Heart left ventricle (tissue), 16 donors: Measurements from ENCODE around the gene DLGAP4. TPM values are rescaled to one million over a fixed set of nuclear protein-coding genes. Genes with fewer than 3 reads are reported as not detected.

Source experiments
- ATAC-seq, 4 donors: fragments of 200-7000 bp; cut with Tn5 transposase; one replicate each; pipeline ENCODE4 v1.9.1; 2020 to 2022; ENCODE audit warnings: moderate library complexity in 4 of 4, mild to moderate bottlenecking in 3 of 4, moderate number of reproducible peaks in 1 of 4
- DNase-seq, 5 donors: peaks; one replicate each; pipeline ENCODE4 v3.0.0-alpha.2; 2020
- H3K27ac ChIP-seq, 12 donors: fragments of 200-600 bp; sonication (generic) in 4 of 12; one replicate each; pipeline versions ENCODE4 v1.5.0 to v1.8.0; 2016 to 2022; ENCODE audit warnings: mild to moderate bottlenecking in 2 of 12
- H3K27me3 ChIP-seq, 9 donors: fragments of 200-600 bp; sonication (generic) in 2 of 9; one replicate each; pipeline versions ENCODE4 v1.5.1 to v1.8.0; 2016 to 2022; ENCODE audit warnings: mild to moderate bottlenecking in 3 of 9
- H3K36me3 ChIP-seq, 9 donors: fragments of 200-600 bp; sonication (generic) in 2 of 9; one replicate each; pipeline versions ENCODE4 v1.5.0 to v1.8.0; 2018 to 2022; ENCODE audit warnings: mild to moderate bottlenecking in 2 of 9
- H3K4me1 ChIP-seq, 12 donors: fragments of 200-600 bp; sonication (generic) in 4 of 12; one replicate each; pipeline versions ENCODE4 v1.5.0 to v1.8.0; 2016 to 2022; ENCODE audit warnings: mild to moderate bottlenecking in 3 of 12
- H3K4me3 ChIP-seq, 12 donors: fragments of 200-600 bp; sonication (generic) in 4 of 12; one replicate each; pipeline versions ENCODE4 v1.5.0 to v1.8.0; 2017 to 2022; ENCODE audit warnings: mild to moderate bottlenecking in 9 of 12, moderate library complexity in 4 of 12
- H3K9me3 ChIP-seq, 12 donors: fragments of 200-600 bp; sonication (generic) in 4 of 12; one replicate each; pipeline versions ENCODE4 v1.5.0 to v1.8.0; 2016 to 2022; ENCODE audit warnings: mild to moderate bottlenecking in 1 of 12
- POLR2A ChIP-seq, 2 donors: fragments of 450-650 bp; IDR thresholded peaks; one replicate each; pipeline ENCODE4 v1.6.1; 2017; ENCODE audit warnings: antibody characterized with exemption in 2 of 2, mild to moderate bottlenecking in 2 of 2, moderate library complexity in 2 of 2
- WGBS, 4 donors: extraction: QIAGEN DNeasy Blood & Tissue Kit in 2 of 4; methylation state at CpG; one replicate each; pipeline versions ENCODE4 v1.1.5 to v1.1.7; 2013 to 2018; 5-methylcytosine and 5-hydroxymethylcytosine counted together
- intact Hi-C, 10 donors: fragments of 100-400 bp; cut with DNase I; formaldehyde crosslinking; loops; one replicate each; pipeline versions ENCODE4 v1.11.1 to v1.14.2; 2022
- polyA plus RNA-seq, 2 donors: library from polyadenylated mRNA; stranded (reverse); fragments of 200-250 nt; gene quantifications; one replicate each; pipeline ENCODE4 v1.2.3, GENCODE V29; 2013
- total RNA-seq, 9 donors: library from RNA; depleted of rRNA in 2 of 9; stranded (reverse); fragments of >200 nt in 2 of 9; fragmentation: NEBNext Ultra II Directional in 3 of 9; extraction: Animal tissue kit (Norgen Biotek cat#: 25700) in 3 of 9; gene quantifications; one replicate each; pipeline versions ENCODE4 v1.1.0 to v1.2.4, GENCODE V29; 2016 to 2023
- TF ChIP-seq, protein P1 (sequence below), 12 donors: fragments of 200-600 bp; sonication (generic) in 4 of 12; IDR thresholded peaks; one replicate each; pipeline versions ENCODE4 v1.5.0 to v1.8.0; 2018 to 2022; ENCODE audit warnings: antibody characterized with exemption in 12 of 12, mild to moderate bottlenecking in 5 of 12
- donor health status: ischemic (EF 13 %, LVEDD 7.1; RV severe dilation, severe dysfunction).
- donor health status: healthy with polysubstance abuse.
- donor health status: DM: no; HTN: yes; CAD: no.
- donor health status: DM: no; HTN: no; CAD: no.
- donor health status: ischemic (EF 25% LVEDD 6.9; RV normal size, moderate dysfunction).
- donor health status: ischemic (EF 25% LVEDD 5.7; RV mildly dilated, moderate dysfunction).
- donor health status: healthy.
- donor health status: DM: yes; HTN: yes; CAD: no.
- donor health status: ischemic (EF 35%, LVEDD 5.7; RV mildly dilated, moderate dysfunction).
- donor health status: nonischemic (EF 11% LVEDD 7.7; RV severe dilation, severe dysfunction).
- donor health status: DM: yes; HTN: yes; CAD: no.
- donor health status: PGD.
- donor health status: ischemic (EF 29% LVEDD 5.4; RV normal size, mild dysfunction).
- donor health status: nonischemic (EF 23%, LVEDD 6.1; RV moderate dilation, normal function).

DLGAP4 gene
- total and polyA plus RNA-seq, 11 donors = 25.6 to 76.7 (median 55.1) TPM

DNA sequence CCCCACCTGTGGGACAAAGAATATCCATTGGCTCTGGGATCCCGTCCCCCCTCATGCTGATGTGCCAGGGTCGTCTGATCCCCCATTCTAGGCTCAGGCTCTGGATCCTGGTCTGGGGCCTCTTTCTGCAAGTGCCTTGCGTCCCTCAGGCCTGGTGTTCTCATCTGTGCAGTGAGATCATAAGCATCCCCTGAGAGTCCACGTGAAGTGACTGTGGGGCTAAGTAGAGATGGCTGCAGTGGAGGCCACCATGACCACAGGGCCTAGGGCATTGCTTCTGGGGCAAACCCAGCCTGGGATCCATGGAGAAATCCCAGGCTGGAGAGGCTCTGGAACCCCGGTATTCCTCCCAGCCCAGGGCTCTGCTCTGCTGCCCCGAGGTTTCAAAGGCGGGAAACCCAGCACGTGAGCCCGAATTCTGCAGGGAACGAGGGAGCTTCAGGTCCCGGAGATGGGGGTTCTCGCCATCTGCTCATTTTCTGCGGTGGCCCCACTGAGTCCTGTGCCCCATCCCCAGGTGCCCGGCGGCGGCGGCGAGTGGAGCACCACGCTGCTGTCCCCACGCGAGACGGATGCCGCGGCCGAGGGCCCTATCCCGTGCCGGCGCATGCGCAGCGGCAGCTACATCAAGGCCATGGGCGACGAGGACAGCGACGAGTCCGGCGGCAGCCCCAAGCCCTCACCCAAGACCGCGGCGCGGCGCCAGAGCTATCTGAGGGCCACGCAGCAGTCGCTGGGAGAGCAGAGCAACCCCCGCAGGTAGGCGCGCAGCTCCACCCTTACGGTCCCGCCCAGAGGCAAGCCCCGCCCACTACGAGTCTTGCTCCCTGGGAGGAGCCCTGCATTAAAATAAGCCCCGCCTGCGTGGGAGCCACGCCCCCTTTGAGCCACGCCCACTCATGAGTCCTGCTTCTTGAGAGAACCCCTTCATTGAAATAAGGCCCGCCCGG, 129.7 kb downstream of the DLGAP4 start:
- DNase-seq (peak; percentile 37 to 87 (median 69)), ATAC-seq (peak in 3 of 4 donors; percentile 53 to 79 (median 68))
- Histone ChIP-seq H3K27me3 (peaks cover 0 to 16% (median 3%) of the 10 kb centered on the region in 9 donors), H3K4me3 (peak overlapping the region in 11 of 12 donors; percentile 5 to 57 (median 41)), H3K36me3 (no peaks in the 10 kb centered on the region), H3K9me3 (no peaks in the 10 kb centered on the region), H3K4me1 (peaks cover 0 to 8% (median 0%) of the 10 kb centered on the region in 12 donors), H3K27ac (no peak overlapping the region)
- TF ChIP-seq, protein P1, sequence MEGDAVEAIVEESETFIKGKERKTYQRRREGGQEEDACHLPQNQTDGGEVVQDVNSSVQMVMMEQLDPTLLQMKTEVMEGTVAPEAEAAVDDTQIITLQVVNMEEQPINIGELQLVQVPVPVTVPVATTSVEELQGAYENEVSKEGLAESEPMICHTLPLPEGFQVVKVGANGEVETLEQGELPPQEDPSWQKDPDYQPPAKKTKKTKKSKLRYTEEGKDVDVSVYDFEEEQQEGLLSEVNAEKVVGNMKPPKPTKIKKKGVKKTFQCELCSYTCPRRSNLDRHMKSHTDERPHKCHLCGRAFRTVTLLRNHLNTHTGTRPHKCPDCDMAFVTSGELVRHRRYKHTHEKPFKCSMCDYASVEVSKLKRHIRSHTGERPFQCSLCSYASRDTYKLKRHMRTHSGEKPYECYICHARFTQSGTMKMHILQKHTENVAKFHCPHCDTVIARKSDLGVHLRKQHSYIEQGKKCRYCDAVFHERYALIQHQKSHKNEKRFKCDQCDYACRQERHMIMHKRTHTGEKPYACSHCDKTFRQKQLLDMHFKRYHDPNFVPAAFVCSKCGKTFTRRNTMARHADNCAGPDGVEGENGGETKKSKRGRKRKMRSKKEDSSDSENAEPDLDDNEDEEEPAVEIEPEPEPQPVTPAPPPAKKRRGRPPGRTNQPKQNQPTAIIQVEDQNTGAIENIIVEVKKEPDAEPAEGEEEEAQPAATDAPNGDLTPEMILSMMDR (IDR thresholded peaks at IDR 0.05) = no peak
- no peak for TF ChIP-seq POLR2A (IDR thresholded peaks at IDR 0.05)
- 25 to 67% (median 30%) methylated on average over 13 to 56 of the region's 56 CpGs for WGBS, 4 donors
- intact Hi-C loops = loop anchor here in 8 of 10 donors (5.0 to 10.0 kb wide), 6 partner anchors 219 to 444 kb away; no protein-coding TSS in a partner anchor

DNA sequence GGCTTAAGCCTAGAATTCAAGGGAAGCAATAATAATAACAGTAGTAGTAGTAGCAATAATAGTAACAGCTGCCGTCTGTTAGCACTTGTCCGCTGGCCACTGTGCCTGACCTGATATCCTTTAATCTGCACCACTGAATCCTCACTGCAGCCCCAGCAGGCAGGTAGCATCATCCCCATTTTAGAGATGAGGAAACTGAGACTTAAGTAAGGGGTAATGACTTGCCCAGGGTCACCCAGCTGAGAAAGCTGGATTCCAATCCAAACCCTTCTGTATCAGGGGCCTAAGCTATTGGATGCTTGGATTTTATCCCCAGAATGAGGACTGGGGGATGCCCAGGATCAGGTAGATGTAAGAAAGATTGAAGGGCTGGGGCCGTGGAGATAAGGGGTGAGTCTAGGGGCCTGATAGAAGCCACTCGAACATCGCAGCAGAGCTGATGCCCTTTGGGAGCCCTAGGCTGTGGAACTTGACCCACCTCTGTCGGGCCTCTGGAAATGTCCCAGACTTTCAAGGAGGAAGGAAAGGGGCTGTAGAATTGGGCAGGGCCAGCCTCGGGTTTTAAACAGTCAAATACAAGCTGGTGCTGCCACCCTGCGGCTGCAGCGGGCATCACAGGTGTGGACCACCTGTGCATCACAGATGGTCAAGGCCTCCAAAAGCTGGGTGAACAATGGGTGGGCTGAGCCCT, 133.0 kb downstream of the DLGAP4 start:
- ATAC-seq (peak in 3 of 4 donors; percentile 59 to 72 (median 63)), DNase-seq (peak; percentile 37 to 80 (median 53))
- intact Hi-C loops = loop anchor here in 9 of 10 donors (1.0 to 10.0 kb wide), 9 partner anchors 222 to 447 kb away; no protein-coding TSS in a partner anchor
- WGBS, 4 donors = 23 to 32% (median 29%) methylated on average over 9 of the region's 9 CpGs
- no peak overlapping the region for H3K27ac ChIP-seq
- H3K36me3 ChIP-seq = no peaks in the 10 kb centered on the region
- peaks cover 0 to 16% (median 3%) of the 10 kb centered on the region in 9 donors for H3K27me3 ChIP-seq
- TF ChIP-seq POLR2A (IDR thresholded peaks at IDR 0.05) = no peak
- TF ChIP-seq, protein P1 (IDR thresholded peaks at IDR 0.05) = peak; percentile 75 to 90 (median 82)
- no peak overlapping the region for H3K4me3 ChIP-seq
- no peaks in the 10 kb centered on the region for H3K9me3 ChIP-seq
- H3K4me1 ChIP-seq = peaks cover 0 to 8% (median 0%) of the 10 kb centered on the region in 12 donors

DNA sequence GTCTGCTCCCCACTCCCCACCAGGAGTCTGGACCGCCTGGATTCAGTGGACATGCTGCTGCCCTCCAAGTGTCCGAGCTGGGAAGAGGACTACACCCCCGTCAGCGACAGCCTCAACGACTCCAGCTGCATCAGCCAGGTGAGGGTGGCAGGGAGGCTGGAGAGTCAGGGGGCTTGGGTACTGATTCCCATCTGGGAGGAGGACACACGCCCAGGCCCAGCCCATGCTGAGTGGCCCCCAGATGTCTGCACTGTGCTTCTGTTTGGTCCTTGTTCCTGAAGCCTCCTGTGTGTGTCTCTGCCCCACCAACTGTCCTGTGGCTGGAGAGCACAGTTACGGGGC, 133.6 kb downstream of the DLGAP4 start:
- no peak for DNase-seq
- Histone ChIP-seq H3K9me3 (no peaks in the 10 kb centered on the region), H3K27ac (no peak overlapping the region), H3K27me3 (peaks cover 0 to 16% (median 3%) of the 10 kb centered on the region in 9 donors), H3K36me3 (no peaks in the 10 kb centered on the region), H3K4me1 (peaks cover 0 to 8% (median 0%) of the 10 kb centered on the region in 12 donors), H3K4me3 (no peak overlapping the region)
- intact Hi-C loops = loop anchor here (1.0 to 10.0 kb wide), 9 partner anchors 222 to 447 kb away; no protein-coding TSS in a partner anchor
- TF ChIP-seq, protein P1 (IDR thresholded peaks at IDR 0.05) = peak in 3 of 12 donors; percentile 5 to 20 (median 18)
- TF ChIP-seq POLR2A (IDR thresholded peaks at IDR 0.05) = no peak
- WGBS, 4 donors = 39 to 86% (median 51%) methylated on average over 1 to 7 of the region's 7 CpGs
- no peak for ATAC-seq
